IPS DF 19.7 (cell line): ENCODE data around the gene C1orf35.

Experiments
- DNase-seq: peaks from one replicate; pipeline ENCODE4 v3.0.0-alpha.2; 2013; ENCODE audit warnings: low read depth, low spot score

Gene C1orf35

GRCh38 chr1:228063251-228064191 is 39.6 kb downstream of the C1orf35 start:
- DNase-seq: no peak

- DNase-seq: no peak
These were observed 40.3 kb downstream of the C1orf35 start for GRCh38 chr1:228062812-228063211.

DNA sequence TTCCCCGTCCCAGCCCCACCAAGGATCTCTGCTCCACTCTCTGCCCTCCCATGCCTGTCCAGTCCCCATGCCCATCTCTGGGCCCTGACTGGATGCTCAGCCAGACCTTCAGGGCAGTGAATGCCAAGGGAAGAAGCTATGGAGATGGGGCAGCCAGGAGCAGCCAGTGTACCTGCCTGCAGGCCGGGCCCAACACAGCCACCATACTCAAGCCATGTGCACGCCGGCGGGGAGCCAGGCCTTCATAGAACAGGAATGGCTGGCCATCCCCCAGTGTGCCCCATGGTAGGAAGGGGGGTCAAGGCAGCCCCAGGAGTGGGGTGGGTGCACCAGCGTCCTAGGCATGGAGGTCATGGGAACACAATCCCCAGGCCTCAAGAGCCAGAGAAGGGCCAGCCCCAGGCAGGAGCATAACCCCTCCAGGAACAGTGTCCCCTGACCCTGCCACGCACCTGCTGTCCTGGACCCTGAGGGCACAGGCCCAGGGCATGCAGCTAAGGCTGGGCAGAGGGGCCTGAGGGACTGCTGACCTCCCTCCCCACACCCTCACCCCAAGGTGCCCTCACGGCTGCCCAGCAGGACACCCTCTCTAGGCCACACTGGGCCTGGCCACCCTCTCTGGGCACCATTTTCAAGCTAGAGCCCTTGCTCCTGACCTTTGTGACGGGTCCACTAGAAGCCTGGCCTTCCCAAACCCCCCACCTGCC is 40.9 kb downstream of the C1orf35 start:
- DNase-seq: no peak

GRCh38 chr1:228061411-228062084 is 41.6 kb downstream of the C1orf35 start:
- no peak for DNase-seq

DNA sequence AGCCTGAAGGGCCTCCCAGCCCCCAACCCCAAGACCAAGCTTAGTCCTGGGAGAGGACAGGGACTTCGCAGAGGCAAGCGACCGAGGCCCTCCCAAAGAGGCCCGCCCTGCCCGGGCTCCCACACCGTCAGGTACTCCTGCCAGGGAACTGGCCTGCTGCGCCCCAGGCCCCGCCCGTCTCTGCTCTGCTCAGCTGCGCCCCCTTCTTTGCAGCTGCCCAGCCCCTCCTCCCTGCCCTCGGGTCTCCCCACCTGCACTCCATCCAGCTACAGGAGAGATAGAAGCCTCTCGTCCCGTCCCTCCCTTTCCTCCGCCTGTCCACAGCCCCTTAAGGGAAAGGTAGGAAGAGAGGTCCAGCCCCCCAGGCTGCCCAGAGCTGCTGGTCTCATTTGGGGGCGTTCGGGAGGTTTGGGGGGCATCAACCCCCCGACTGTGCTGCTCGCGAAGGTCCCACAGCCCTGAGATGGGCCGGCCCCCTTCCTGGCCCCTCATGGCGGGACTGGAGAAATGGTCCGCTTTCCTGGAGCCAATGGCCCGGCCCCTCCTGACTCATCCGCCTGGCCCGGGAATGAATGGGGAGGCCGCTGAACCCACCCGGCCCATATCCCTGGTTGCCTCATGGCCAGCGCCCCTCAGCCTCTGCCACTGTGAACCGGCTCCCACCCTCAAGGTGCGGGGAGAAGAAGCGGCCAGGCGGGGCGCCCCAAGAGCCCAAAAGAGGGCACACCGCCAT is 42.5 kb downstream of the C1orf35 start:
- DNase-seq: no peak

- no peak for DNase-seq
These were observed 43.3 kb downstream of the C1orf35 start for GRCh38 chr1:228059634-228060457.

DNA sequence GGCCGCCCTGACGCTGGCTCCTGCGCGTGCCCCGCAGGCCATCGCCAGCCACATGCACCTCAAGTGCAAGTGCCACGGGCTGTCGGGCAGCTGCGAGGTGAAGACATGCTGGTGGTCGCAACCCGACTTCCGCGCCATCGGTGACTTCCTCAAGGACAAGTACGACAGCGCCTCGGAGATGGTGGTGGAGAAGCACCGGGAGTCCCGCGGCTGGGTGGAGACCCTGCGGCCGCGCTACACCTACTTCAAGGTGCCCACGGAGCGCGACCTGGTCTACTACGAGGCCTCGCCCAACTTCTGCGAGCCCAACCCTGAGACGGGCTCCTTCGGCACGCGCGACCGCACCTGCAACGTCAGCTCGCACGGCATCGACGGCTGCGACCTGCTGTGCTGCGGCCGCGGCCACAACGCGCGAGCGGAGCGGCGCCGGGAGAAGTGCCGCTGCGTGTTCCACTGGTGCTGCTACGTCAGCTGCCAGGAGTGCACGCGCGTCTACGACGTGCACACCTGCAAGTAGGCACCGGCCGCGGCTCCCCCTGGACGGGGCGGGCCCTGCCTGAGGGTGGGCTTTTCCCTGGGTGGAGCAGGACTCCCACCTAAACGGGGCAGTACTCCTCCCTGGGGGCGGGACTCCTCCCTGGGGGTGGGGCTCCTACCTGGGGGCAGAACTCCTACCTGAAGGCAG is 44.0 kb downstream of the C1orf35 start:
- DNase-seq: no peak

DNA sequence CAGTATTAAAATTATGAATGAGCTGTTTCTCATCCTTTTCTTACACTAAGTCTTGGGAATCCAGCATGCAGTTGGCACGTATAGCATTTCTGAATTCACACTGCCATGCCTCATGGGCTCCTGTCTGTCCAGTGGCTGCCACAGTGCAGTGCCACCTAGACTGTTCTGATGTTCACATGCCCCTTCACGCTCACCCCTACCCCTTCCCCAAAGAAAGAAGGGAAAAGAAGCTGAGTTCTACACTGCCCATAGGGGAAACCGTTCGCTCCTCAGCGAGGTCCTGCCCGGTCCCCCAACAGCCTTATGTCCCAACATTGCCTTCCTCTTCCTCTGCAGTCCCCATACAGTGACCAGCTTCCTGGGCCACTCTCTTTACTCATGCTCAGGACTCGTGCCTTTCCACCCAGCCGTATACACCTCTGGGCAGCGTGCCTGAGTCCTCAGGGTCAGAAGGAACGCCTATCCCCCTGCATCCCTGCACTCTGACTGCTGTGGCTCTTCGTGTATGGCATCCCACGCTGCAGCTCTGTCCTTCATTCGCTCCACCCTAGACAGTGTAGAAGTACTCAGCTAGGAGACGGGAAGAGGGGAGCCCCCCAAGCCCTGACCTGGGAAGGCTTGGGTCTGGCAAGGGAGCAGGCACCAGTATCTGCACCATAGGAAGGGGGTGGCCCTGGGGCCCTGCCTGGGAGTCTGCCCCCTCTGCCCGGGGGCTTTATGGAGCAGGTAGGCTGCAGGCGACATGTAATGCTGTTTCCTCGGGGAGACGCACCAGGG is 44.8 kb downstream of the C1orf35 start:
- no peak for DNase-seq
